NCI-H128 (cell line): ENCODE measurements around the gene PM20D2.
"Not testable (repeated sequence)": the region's sequence is repeated elsewhere in the genome, so short reads cannot be mapped to it uniquely, and the experiment has no call there.

ENCODE experiments used
- DNase-seq: peaks from one replicate; lab custom pipeline; 2025; ENCODE audit not compliant: unreplicated experiment; lab: John Stamatoyannopoulos, UW

PM20D2 gene

GRCh38 chr6:89145956-89146717, at the start of gene PM20D2:
TSS of gene PM20D2 (plus strand) at chr6:89146055. CDS start at chr6:89146145, 90 bp downstream.
- DNase-seq = peak; percentile 58

- DNase-seq = no peak
Observed at GRCh38 chr6:89098461-89098860, 47.4 kb upstream of the PM20D2 start.

GRCh38 chr6:89100114-89100513, 45.7 kb upstream of the PM20D2 start:
- DNase-seq = no peak

- DNase-seq = no peak
Observed at GRCh38 chr6:89110284-89110683, 35.6 kb upstream of the PM20D2 start.

GRCh38 chr6:89111933-89112332, 33.9 kb upstream of the PM20D2 start:
- DNase-seq = no peak

GRCh38 chr6:89116702-89117101, 29.2 kb upstream of the PM20D2 start:
- no peak for DNase-seq

- no peak for DNase-seq
Observed at GRCh38 chr6:89117211-89118108, 28.4 kb upstream of the PM20D2 start, which contains the start of gene SRSF12. TSS of gene SRSF12 (minus strand) at chr6:89118071. CDS start at chr6:89117887, 184 bp downstream.

GRCh38 chr6:89118931-89119330, 26.9 kb upstream of the PM20D2 start:
- no peak for DNase-seq

- DNase-seq = no peak
Observed at GRCh38 chr6:89120371-89120770, 25.5 kb upstream of the PM20D2 start.

GRCh38 chr6:89121934-89122333, 23.9 kb upstream of the PM20D2 start:
- DNase-seq = no peak

GRCh38 chr6:89122625-89123024, 23.2 kb upstream of the PM20D2 start:
- peak; percentile 17 for DNase-seq

GRCh38 chr6:89128256-89128671, 17.6 kb upstream of the PM20D2 start:
- DNase-seq = not testable (repeated sequence)

- no peak for DNase-seq
Observed at GRCh38 chr6:89131599-89131998, 14.3 kb upstream of the PM20D2 start.

GRCh38 chr6:89132057-89132456, 13.8 kb upstream of the PM20D2 start:
- DNase-seq = no peak

GRCh38 chr6:89133981-89134380, 11.9 kb upstream of the PM20D2 start:
- no peak for DNase-seq

GRCh38 chr6:89134723-89135122, 11.1 kb upstream of the PM20D2 start:
- DNase-seq = no peak

- no peak for DNase-seq
Observed at GRCh38 chr6:89138173-89138572, 7.7 kb upstream of the PM20D2 start.

- no peak for DNase-seq
Observed at GRCh38 chr6:89139509-89140346, 6.1 kb upstream of the PM20D2 start.

- no peak for DNase-seq
Observed at GRCh38 chr6:89140347-89141156, 5.3 kb upstream of the PM20D2 start.

- DNase-seq = no peak
Observed at GRCh38 chr6:89144354-89144906, 1.4 kb upstream of the PM20D2 start.
